ENCODE measurements around the gene PPP1R14B. TPM values are rescaled to one million over a fixed set of nuclear protein-coding genes. Genes with fewer than 3 reads are reported as not detected.

The PPP1R14B gene
- total and polyA plus RNA-seq, 4 donors = 24.2 to 57.6 (median 38.3) TPM

DNA sequence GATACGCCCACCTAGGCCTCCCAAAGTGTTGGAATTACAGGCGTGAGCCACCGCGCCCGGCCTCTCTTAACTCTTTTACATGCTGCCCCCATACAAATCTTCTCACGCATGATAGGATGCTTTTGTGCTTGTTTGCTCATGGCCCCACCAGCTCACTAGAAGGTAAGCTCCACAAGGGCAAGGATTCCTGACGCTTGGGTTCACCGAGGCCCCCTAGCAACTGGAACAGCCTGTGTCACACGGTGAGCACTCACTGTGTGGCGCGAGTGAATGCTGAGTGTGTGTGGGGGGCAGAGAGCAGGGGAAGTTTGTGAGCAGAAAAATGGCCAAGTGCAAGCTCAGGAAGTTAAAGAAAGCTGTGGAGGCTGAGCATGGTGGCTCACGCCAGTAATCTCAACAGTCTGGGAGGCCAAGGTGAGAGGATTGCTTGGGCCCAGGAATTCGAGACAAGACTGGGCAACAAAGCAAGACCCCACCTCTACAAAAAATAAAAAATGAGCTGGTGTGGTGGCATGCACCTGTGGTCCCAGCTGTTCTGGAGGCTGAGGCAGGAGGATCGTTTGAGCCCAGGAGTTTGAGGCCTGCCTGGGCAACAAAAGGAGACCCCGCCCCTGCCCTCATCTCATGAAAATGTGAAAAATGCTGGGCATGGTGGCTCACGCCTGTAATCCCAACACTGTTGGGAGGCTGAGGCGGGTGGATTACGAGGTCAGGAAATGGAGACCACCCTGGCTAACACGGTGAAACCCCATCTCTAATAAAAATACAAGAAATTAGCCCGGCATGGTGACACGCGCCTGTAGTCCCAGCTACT is 35.4 kb upstream of the PPP1R14B start:
- no peak for DNase-seq (ENCODE audit: low spot score)
- H3K4me3 ChIP-seq (ENCODE audit: low read depth in 1 of 3, low read length in 3 of 3) = no peak overlapping the region
- H3K36me3 ChIP-seq (ENCODE audit: control insufficient read depth in 4 of 4, insufficient read depth in 3 of 4, low read depth in 1 of 4, low read length in 3 of 4) = peaks cover 0 to 12% (median 6%) of the 10 kb centered on the region in 4 donors
- H3K9me3 ChIP-seq (ENCODE audit: control insufficient read depth in 4 of 4, low read length in 3 of 4) = no peaks in the 10 kb centered on the region
- 97% methylated on average over 22 of the region's 22 CpGs for WGBS
- no peaks in the 10 kb centered on the region for H3K27me3 ChIP-seq (ENCODE audit: control insufficient read depth in 4 of 4, insufficient read depth in 4 of 4, low read length in 3 of 4)
- TF ChIP-seq HNF4A (conservative IDR thresholded peaks at IDR 0.05) = no peak
- TF ChIP-seq, protein P1, sequence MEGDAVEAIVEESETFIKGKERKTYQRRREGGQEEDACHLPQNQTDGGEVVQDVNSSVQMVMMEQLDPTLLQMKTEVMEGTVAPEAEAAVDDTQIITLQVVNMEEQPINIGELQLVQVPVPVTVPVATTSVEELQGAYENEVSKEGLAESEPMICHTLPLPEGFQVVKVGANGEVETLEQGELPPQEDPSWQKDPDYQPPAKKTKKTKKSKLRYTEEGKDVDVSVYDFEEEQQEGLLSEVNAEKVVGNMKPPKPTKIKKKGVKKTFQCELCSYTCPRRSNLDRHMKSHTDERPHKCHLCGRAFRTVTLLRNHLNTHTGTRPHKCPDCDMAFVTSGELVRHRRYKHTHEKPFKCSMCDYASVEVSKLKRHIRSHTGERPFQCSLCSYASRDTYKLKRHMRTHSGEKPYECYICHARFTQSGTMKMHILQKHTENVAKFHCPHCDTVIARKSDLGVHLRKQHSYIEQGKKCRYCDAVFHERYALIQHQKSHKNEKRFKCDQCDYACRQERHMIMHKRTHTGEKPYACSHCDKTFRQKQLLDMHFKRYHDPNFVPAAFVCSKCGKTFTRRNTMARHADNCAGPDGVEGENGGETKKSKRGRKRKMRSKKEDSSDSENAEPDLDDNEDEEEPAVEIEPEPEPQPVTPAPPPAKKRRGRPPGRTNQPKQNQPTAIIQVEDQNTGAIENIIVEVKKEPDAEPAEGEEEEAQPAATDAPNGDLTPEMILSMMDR (IDR thresholded peaks at IDR 0.05; ENCODE audit: low read depth, low read length, missing input control) = no peak
- no peak for TF ChIP-seq JUND (IDR thresholded peaks at IDR 0.05)
- no peak for TF ChIP-seq FOXA1 (IDR thresholded peaks at IDR 0.05)
- H3K9ac ChIP-seq (ENCODE audit: low read depth in 1 of 2, low read length in 2 of 2) = no peak overlapping the region
- H3K27ac ChIP-seq (ENCODE audit: low read depth in 1 of 2, low read length in 2 of 2) = no peak overlapping the region
- H3K4me1 ChIP-seq (ENCODE audit: control insufficient read depth in 4 of 4, insufficient read depth in 4 of 4, low read length in 3 of 4) = peaks cover 2 to 26% (median 23%) of the 10 kb centered on the region in 4 donors

GRCh38 chr11:64278576-64279190 is 31.9 kb upstream of the PPP1R14B start:
- peaks cover 3 to 11% (median 6%) of the 10 kb centered on the region in 4 donors for H3K4me1 ChIP-seq (ENCODE audit: control insufficient read depth in 4 of 4, insufficient read depth in 4 of 4, low read length in 3 of 4)
- WGBS = 91% methylated on average over 8 of the region's 8 CpGs
- no peak overlapping the region for H3K27ac ChIP-seq (ENCODE audit: low read depth in 1 of 2, low read length in 2 of 2)
- H3K4me3 ChIP-seq (ENCODE audit: low read depth in 1 of 3, low read length in 3 of 3) = no peak overlapping the region
- peaks cover 0 to 21% (median 9%) of the 10 kb centered on the region in 4 donors for H3K36me3 ChIP-seq (ENCODE audit: control insufficient read depth in 4 of 4, insufficient read depth in 3 of 4, low read depth in 1 of 4, low read length in 3 of 4)
- no peak for DNase-seq (ENCODE audit: low spot score)
- no peaks in the 10 kb centered on the region for H3K27me3 ChIP-seq (ENCODE audit: control insufficient read depth in 4 of 4, insufficient read depth in 4 of 4, low read length in 3 of 4)
- no peak for TF ChIP-seq NR2F2 (IDR thresholded peaks at IDR 0.05)
- TF ChIP-seq, protein P2, sequence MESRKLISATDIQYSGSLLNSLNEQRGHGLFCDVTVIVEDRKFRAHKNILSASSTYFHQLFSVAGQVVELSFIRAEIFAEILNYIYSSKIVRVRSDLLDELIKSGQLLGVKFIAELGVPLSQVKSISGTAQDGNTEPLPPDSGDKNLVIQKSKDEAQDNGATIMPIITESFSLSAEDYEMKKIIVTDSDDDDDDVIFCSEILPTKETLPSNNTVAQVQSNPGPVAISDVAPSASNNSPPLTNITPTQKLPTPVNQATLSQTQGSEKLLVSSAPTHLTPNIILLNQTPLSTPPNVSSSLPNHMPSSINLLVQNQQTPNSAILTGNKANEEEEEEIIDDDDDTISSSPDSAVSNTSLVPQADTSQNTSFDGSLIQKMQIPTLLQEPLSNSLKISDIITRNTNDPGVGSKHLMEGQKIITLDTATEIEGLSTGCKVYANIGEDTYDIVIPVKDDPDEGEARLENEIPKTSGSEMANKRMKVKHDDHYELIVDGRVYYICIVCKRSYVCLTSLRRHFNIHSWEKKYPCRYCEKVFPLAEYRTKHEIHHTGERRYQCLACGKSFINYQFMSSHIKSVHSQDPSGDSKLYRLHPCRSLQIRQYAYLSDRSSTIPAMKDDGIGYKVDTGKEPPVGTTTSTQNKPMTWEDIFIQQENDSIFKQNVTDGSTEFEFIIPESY (IDR thresholded peaks at IDR 0.05) = no peak
- TF ChIP-seq, protein P3, sequence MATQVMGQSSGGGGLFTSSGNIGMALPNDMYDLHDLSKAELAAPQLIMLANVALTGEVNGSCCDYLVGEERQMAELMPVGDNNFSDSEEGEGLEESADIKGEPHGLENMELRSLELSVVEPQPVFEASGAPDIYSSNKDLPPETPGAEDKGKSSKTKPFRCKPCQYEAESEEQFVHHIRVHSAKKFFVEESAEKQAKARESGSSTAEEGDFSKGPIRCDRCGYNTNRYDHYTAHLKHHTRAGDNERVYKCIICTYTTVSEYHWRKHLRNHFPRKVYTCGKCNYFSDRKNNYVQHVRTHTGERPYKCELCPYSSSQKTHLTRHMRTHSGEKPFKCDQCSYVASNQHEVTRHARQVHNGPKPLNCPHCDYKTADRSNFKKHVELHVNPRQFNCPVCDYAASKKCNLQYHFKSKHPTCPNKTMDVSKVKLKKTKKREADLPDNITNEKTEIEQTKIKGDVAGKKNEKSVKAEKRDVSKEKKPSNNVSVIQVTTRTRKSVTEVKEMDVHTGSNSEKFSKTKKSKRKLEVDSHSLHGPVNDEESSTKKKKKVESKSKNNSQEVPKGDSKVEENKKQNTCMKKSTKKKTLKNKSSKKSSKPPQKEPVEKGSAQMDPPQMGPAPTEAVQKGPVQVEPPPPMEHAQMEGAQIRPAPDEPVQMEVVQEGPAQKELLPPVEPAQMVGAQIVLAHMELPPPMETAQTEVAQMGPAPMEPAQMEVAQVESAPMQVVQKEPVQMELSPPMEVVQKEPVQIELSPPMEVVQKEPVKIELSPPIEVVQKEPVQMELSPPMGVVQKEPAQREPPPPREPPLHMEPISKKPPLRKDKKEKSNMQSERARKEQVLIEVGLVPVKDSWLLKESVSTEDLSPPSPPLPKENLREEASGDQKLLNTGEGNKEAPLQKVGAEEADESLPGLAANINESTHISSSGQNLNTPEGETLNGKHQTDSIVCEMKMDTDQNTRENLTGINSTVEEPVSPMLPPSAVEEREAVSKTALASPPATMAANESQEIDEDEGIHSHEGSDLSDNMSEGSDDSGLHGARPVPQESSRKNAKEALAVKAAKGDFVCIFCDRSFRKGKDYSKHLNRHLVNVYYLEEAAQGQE (IDR thresholded peaks at IDR 0.05) = no peak
- no peak for TF ChIP-seq HNF4A (conservative IDR thresholded peaks at IDR 0.05)
- TF ChIP-seq EGR1 (IDR thresholded peaks at IDR 0.05; ENCODE audit: low read depth in 2 of 2) = no peak
- TF ChIP-seq FOXA2 (IDR thresholded peaks at IDR 0.05) = no peak
- no peak for TF ChIP-seq SP1 (IDR thresholded peaks at IDR 0.05)
- no peak for TF ChIP-seq HNF4G (IDR thresholded peaks at IDR 0.05)
- TF ChIP-seq TAF1 (conservative IDR thresholded peaks at IDR 0.05) = no peak
- TF ChIP-seq MAX (IDR thresholded peaks at IDR 0.05) = no peak
- no peak for TF ChIP-seq YY1 (IDR thresholded peaks at IDR 0.05)
- TF ChIP-seq, protein P1 (IDR thresholded peaks at IDR 0.05; ENCODE audit: low read depth, low read length, missing input control) = no peak
- TF ChIP-seq RXRA (IDR thresholded peaks at IDR 0.05) = no peak
- TF ChIP-seq RAD21 (IDR thresholded peaks at IDR 0.05) = no peak
- no peak for TF ChIP-seq FOXA1 (IDR thresholded peaks at IDR 0.05)
- no peak for TF ChIP-seq GABPA (IDR thresholded peaks at IDR 0.05 in 1 of 2, conservative IDR thresholded peaks at IDR 0.05 in 1 of 2)
- TF ChIP-seq JUND (IDR thresholded peaks at IDR 0.05) = no peak
- no peak for TF ChIP-seq ATF3 (IDR thresholded peaks at IDR 0.05)
- no peaks in the 10 kb centered on the region for H3K9me3 ChIP-seq (ENCODE audit: control insufficient read depth in 4 of 4, low read length in 3 of 4)
- H3K9ac ChIP-seq (ENCODE audit: low read depth in 1 of 2, low read length in 2 of 2) = no peak overlapping the region
